Measurements from ENCODE around the gene SLC25A21. TPM values are rescaled to one million over a fixed set of nuclear protein-coding genes. Genes with fewer than 3 reads are reported as not detected.

The SLC25A21 gene
- total RNA-seq, 1 experiment from 2014 or later = 7.1 TPM

DNA sequence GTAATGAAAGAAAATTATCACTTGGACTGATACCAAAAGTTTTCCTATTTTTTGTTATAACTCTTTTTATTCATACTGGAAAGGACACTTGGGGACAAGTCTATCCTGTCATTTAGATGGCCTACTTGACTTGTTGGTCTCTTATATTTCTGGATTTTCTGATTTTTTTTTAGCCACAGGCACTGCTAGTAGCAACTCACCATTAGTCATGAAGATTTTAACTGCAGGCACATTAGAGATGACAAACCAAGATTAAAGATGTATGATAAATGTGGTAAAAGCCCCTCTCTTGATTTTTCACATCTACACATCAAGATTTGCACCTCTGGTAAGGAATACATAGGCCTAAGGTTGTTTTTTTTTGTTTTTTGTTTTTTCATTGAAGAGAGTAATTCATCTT is 217.0 kb downstream of the SLC25A21 start:
- H2BK5ac ChIP-seq (ENCODE audit: insufficient read length, low read length) = no peak overlapping the region
- no peaks in the 10 kb centered on the region for H3K27me3 Mint-ChIP-seq (ENCODE audit: low read depth)
- DNase-seq = no peak

More for the DNA sequence above, 217.0 kb downstream of the SLC25A21 start:
- Histone ChIP-seq H3K9me3 (ENCODE audit: control insufficient read depth, low read depth, low read length) (no peaks in the 10 kb centered on the region), H3K27ac (ENCODE audit: insufficient read length, low read depth, low read length) (no peak overlapping the region), H2BK20ac (ENCODE audit: low read depth, low read length, poor library complexity, severe bottlenecking) (no peak overlapping the region), H2BK120ac (ENCODE audit: low read depth, low read length, poor library complexity, severe bottlenecking) (no peak overlapping the region), H4K20me1 (ENCODE audit: control insufficient read depth, insufficient read depth, insufficient read length) (no peaks in the 10 kb centered on the region), H3K56ac (ENCODE audit: insufficient read length, low read depth, low read length) (no peak overlapping the region), H4K91ac (ENCODE audit: insufficient read length, low read depth, low read length) (no peak overlapping the region), H2BK15ac (ENCODE audit: low read depth, low read length) (no peak overlapping the region), H2AFZ (ENCODE audit: low read length) (no peak overlapping the region), H3K14ac (ENCODE audit: insufficient read depth, low read length) (no peak overlapping the region), H3K79me1 (ENCODE audit: insufficient read depth, low read depth, low read length, poor library complexity, severe bottlenecking) (no peaks in the 10 kb centered on the region), H2BK12ac (ENCODE audit: insufficient read length, low read depth, low read length) (no peak overlapping the region), H2AK5ac (ENCODE audit: insufficient read length, low read length) (no peak overlapping the region), H3K4me1 (ENCODE audit: insufficient read depth, low read length) (peaks cover 3% of the 10 kb centered on the region; the same call in 1 of the 2 replicates), H3K23ac (ENCODE audit: insufficient read length, low read depth, low read length) (no peak overlapping the region), H3K18ac (ENCODE audit: insufficient read length, low read depth, low read length) (no peak overlapping the region), H3K23me2 (ENCODE audit: insufficient read length, low read depth, low read length, poor library complexity, severe bottlenecking) (no peaks in the 10 kb centered on the region), H4K8ac (replicated peaks; ENCODE audit: insufficient read length, low read depth, low read length) (no peak overlapping the region), H3K9ac (ENCODE audit: extremely low read depth, insufficient read length, low read length) (no peak overlapping the region), H4K5ac (ENCODE audit: insufficient read length, low read depth, low read length) (no peak overlapping the region), H3T11ph (ENCODE audit: low read length) (no peak overlapping the region), H3K4me2 (ENCODE audit: insufficient read depth, insufficient read length, low read length) (no peak overlapping the region), H3K79me2 (ENCODE audit: insufficient read depth, low read length) (no peaks in the 10 kb centered on the region), H3K4ac (ENCODE audit: low read depth, low read length) (no peak overlapping the region), H3K27me3 (ENCODE audit: insufficient read depth, low read length) (no peaks in the 10 kb centered on the region)
- TF ChIP-seq CTCF (conservative IDR thresholded peaks at IDR 0.05) = no peak
- H3K4me3 Mint-ChIP-seq = no peak overlapping the region
- peaks cover 21% of the 10 kb centered on the region in 2 experiments for H3K4me1 Mint-ChIP-seq
- H3K36me3 Mint-ChIP-seq (ENCODE audit: insufficient read depth in 1 of 3, low read depth in 3 of 3) = no peaks in the 10 kb centered on the region
- no peaks in the 10 kb centered on the region for H3K9me3 Mint-ChIP-seq
- no peak overlapping the region for H3K27ac Mint-ChIP-seq

All from H9 (cell line).